D721Med (cell line): ENCODE results near the gene KANK4.

Experiments used
- DNase-seq: peaks from one replicate; pipeline ENCODE4 v3.0.0; 2011; ENCODE audit warnings: low spot score; ENCODE audit not compliant: insufficient read length
- FAIRE-seq: peaks from 2 replicates; lab custom pipeline; 2011; peaks lifted over from hg19 to GRCh38; lab: Jason Lieb, UNC
- CTCF ChIP-seq: IDR thresholded peaks from 2 replicates; pipeline ENCODE4 v1.5.1; 2012; ENCODE audit warnings: mild to moderate bottlenecking, control low read depth; ENCODE audit not compliant: insufficient read depth; ENCODE audit errors: missing control alignments

KANK4 gene

GRCh38 chr1:62209931-62210595 lies 109.2 kb downstream of the KANK4 start:
- FAIRE-seq (no peak), DNase-seq (no peak)
- no peak for TF ChIP-seq CTCF

- DNase-seq (no peak), FAIRE-seq (no peak)
- no peak for TF ChIP-seq CTCF
Measured at GRCh38 chr1:62208970-62209369, 110.3 kb downstream of the KANK4 start.

GRCh38 chr1:62208087-62208486 lies 111.1 kb downstream of the KANK4 start:
- TF ChIP-seq CTCF: no peak
- no peak for FAIRE-seq
- DNase-seq: no peak

- no peak for FAIRE-seq
- no peak for TF ChIP-seq CTCF
- DNase-seq: no peak
Measured at GRCh38 chr1:62207187-62207586, 112.0 kb downstream of the KANK4 start.

- FAIRE-seq: no peak
- no peak for DNase-seq
- no peak for TF ChIP-seq CTCF
Measured at GRCh38 chr1:62198781-62199125, 120.5 kb downstream of the KANK4 start.

- DNase-seq (no peak), FAIRE-seq (no peak)
- TF ChIP-seq CTCF: no peak
Measured at GRCh38 chr1:62198069-62198780, 121.0 kb downstream of the KANK4 start.

DNA sequence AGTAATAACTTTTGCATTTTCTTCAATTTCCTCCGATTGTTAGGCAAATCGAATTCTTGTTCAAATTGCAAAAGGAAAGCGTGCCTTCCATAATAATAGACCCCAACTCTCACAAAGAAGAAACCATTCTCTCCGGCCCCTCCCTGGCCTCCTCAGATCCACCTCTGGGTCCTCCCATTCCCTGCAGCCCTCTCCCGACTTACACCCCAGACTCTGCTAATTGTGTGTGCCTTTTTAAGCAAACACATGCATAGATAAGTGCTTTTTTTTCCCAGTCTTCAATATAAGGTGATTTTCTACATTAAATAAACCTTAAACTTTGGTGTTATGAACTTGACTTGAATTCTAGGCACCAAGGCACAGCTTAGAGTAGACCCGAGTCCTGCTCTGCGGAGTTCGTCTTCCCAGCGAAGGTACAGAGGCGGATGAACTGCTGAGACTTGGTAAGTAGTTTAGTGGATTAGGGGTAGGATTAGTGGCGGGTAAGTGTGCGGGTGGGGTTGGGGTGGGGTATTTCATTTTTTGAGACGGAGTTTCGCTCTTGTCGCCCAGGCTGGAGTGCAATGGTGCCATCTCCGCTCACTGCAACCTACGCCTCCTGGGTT lies 123.0 kb downstream of the KANK4 start:
- no peak for TF ChIP-seq CTCF
- FAIRE-seq (no peak), DNase-seq (peak; percentile 87)
